ENCODE data around the gene ELOVL6.

GRCh38 chr4:110091434-110092140 is 106.8 kb downstream of the ELOVL6 start:
- TF ChIP-seq, protein P1, sequence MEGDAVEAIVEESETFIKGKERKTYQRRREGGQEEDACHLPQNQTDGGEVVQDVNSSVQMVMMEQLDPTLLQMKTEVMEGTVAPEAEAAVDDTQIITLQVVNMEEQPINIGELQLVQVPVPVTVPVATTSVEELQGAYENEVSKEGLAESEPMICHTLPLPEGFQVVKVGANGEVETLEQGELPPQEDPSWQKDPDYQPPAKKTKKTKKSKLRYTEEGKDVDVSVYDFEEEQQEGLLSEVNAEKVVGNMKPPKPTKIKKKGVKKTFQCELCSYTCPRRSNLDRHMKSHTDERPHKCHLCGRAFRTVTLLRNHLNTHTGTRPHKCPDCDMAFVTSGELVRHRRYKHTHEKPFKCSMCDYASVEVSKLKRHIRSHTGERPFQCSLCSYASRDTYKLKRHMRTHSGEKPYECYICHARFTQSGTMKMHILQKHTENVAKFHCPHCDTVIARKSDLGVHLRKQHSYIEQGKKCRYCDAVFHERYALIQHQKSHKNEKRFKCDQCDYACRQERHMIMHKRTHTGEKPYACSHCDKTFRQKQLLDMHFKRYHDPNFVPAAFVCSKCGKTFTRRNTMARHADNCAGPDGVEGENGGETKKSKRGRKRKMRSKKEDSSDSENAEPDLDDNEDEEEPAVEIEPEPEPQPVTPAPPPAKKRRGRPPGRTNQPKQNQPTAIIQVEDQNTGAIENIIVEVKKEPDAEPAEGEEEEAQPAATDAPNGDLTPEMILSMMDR (conservative IDR thresholded peaks at IDR 0.05; ENCODE audit: low read depth, low read length) = no peak
- TF ChIP-seq EZH2phosphoT487 (IDR thresholded peaks at IDR 0.05; ENCODE audit: borderline replicate concordance, low read length) (no peak), EZH2 (IDR thresholded peaks at IDR 0.05; ENCODE audit: low read length, unreplicated experiment) (no peak)
